RWPE1 (cell line): ENCODE data around the gene GALNTL6.

Experiments used
- CTCF ChIA-PET: fragments of 350-600 bp; sonication (Branson Sonifier 250); formaldehyde crosslinking; extraction: SDS; loops from one replicate; lab custom pipeline; 2021; lab: Yijun Ruan, JAX
- POLR2A ChIA-PET: fragments of 400-600 bp; formaldehyde crosslinking; extraction: SDS; loops from one replicate; lab custom pipeline; 2020; ENCODE audit warnings: antibody characterized with exemption; ENCODE audit not compliant: low non-redundant PET; lab: Yijun Ruan, JAX
- DNase-seq: peaks from one replicate; pipeline ENCODE4 v3.0.0; 2012; ENCODE audit warnings: low spot score
- H3K27ac ChIP-seq: fragments of 450-650 bp; 2 replicates; pipeline ENCODE4 v1.5.1; 2017
- CTCF ChIP-seq: fragments of 450-650 bp; conservative IDR thresholded peaks from 2 replicates; pipeline ENCODE4 v1.5.1; 2017; ENCODE audit warnings: low read depth, mild to moderate bottlenecking

The GALNTL6 gene

GRCh38 chr4:172207258-172207657 lies 394.1 kb downstream of the GALNTL6 start:
- TF ChIP-seq CTCF: no peak
- no peak for DNase-seq
- H3K27ac ChIP-seq: no peak overlapping the region
- CTCF ChIA-PET: no interaction called here
- POLR2A ChIA-PET: no interaction called here

- DNase-seq: no peak
- CTCF ChIA-PET: no interaction called here
- H3K27ac ChIP-seq: no peak overlapping the region
- TF ChIP-seq CTCF: no peak
- POLR2A ChIA-PET: no interaction called here
Measured at GRCh38 chr4:172207886-172208285, 394.7 kb downstream of the GALNTL6 start.

- no peak for DNase-seq
- TF ChIP-seq CTCF: no peak
- H3K27ac ChIP-seq: no peak overlapping the region
- POLR2A ChIA-PET: no interaction called here
- CTCF ChIA-PET: no interaction called here
Measured at GRCh38 chr4:172220679-172221078, 407.5 kb downstream of the GALNTL6 start.

GRCh38 chr4:172225457-172225856 lies 412.3 kb downstream of the GALNTL6 start:
- no peak for TF ChIP-seq CTCF
- CTCF ChIA-PET: no interaction called here
- no peak overlapping the region for H3K27ac ChIP-seq
- DNase-seq: no peak
- POLR2A ChIA-PET: no interaction called here

- no peak for TF ChIP-seq CTCF
- H3K27ac ChIP-seq: no peak overlapping the region
- ChIA-PET POLR2A (no interaction called here), CTCF (interaction anchor here (0.6 to 0.7 kb wide), 3 partner anchors 11 to 899 kb away, joined by 3 to 8 read pairs (median 4); no protein-coding TSS in a partner anchor)
- DNase-seq: no peak
Measured at GRCh38 chr4:172232966-172233365, 419.8 kb downstream of the GALNTL6 start.

- TF ChIP-seq CTCF: no peak
- no peak overlapping the region for H3K27ac ChIP-seq
- DNase-seq: no peak
- CTCF ChIA-PET: no interaction called here
- POLR2A ChIA-PET: no interaction called here
Measured at GRCh38 chr4:172243551-172243950, 430.3 kb downstream of the GALNTL6 start.

GRCh38 chr4:172245516-172245915 lies 432.3 kb downstream of the GALNTL6 start:
- H3K27ac ChIP-seq: no peak overlapping the region
- TF ChIP-seq CTCF: no peak
- no peak for DNase-seq
- ChIA-PET POLR2A (no interaction called here), CTCF (no interaction called here)
